Measurements from ENCODE around the gene PNCK.

Gene PNCK

GRCh38 chrX:153641627-153642026 is 32.0 kb downstream of the PNCK start:
- no peak for TF ChIP-seq CTCF (IDR thresholded peaks at IDR 0.05; ENCODE audit: insufficient read depth, low read depth, low read length, missing control alignments)
- no peak for DNase-seq (ENCODE audit: low read depth)
- no peak overlapping the region for H3K4me3 ChIP-seq (ENCODE audit: low read depth, low read length)

GRCh38 chrX:153640736-153641575 is 32.7 kb downstream of the PNCK start:
- DNase-seq (ENCODE audit: low read depth) = no peak
- no peak for TF ChIP-seq CTCF (IDR thresholded peaks at IDR 0.05; ENCODE audit: insufficient read depth, low read depth, low read length, missing control alignments)
- no peak overlapping the region for H3K4me3 ChIP-seq (ENCODE audit: low read depth, low read length)

- no peak for TF ChIP-seq CTCF (IDR thresholded peaks at IDR 0.05; ENCODE audit: insufficient read depth, low read depth, low read length, missing control alignments)
- DNase-seq (ENCODE audit: low read depth) = no peak
- no peak overlapping the region for H3K4me3 ChIP-seq (ENCODE audit: low read depth, low read length)
Measured at GRCh38 chrX:153640045-153640686, 33.4 kb downstream of the PNCK start.

- no peak for DNase-seq (ENCODE audit: low read depth)
- no peak overlapping the region for H3K4me3 ChIP-seq (ENCODE audit: low read depth, low read length)
- TF ChIP-seq CTCF (IDR thresholded peaks at IDR 0.05; ENCODE audit: insufficient read depth, low read depth, low read length, missing control alignments) = no peak
Measured at GRCh38 chrX:153639177-153640044, 34.2 kb downstream of the PNCK start.

- no peak for TF ChIP-seq CTCF (IDR thresholded peaks at IDR 0.05; ENCODE audit: insufficient read depth, low read depth, low read length, missing control alignments)
- H3K4me3 ChIP-seq (ENCODE audit: low read depth, low read length) = no peak overlapping the region
- no peak for DNase-seq (ENCODE audit: low read depth)
Measured at GRCh38 chrX:153638436-153639176, 35.0 kb downstream of the PNCK start.

GRCh38 chrX:153638041-153638371 is 35.6 kb downstream of the PNCK start:
- DNase-seq (ENCODE audit: low read depth) = no peak
- TF ChIP-seq CTCF (IDR thresholded peaks at IDR 0.05; ENCODE audit: insufficient read depth, low read depth, low read length, missing control alignments) = no peak

More at GRCh38 chrX:153638041-153638371, 35.6 kb downstream of the PNCK start:
- H3K4me3 ChIP-seq (ENCODE audit: low read depth, low read length) = no peak overlapping the region
